Esophagus (tissue), 2 donors: ENCODE data around the gene DDR1. TPM values are rescaled to one million over a fixed set of nuclear protein-coding genes. Genes with fewer than 3 reads are reported as not detected.

ENCODE experiments used
- H3K27ac ChIP-seq, 2 donors: one replicate each; pipeline ENCODE4 v1.5.1; 2013; ENCODE audit warnings: low read depth in 2 of 2, mild to moderate bottlenecking in 2 of 2, inconsistent platforms in 1 of 2, low read length in 1 of 2, moderate library complexity in 1 of 2
- H3K27me3 ChIP-seq, 2 donors: one replicate each; pipeline ENCODE4 v1.6.1; 2013; ENCODE audit warnings: low read length in 2 of 2, control low read depth in 1 of 2, mild to moderate bottlenecking in 1 of 2; ENCODE audit not compliant: insufficient read depth in 2 of 2, control insufficient read depth in 1 of 2
- H3K36me3 ChIP-seq, 2 donors: one replicate each; pipeline ENCODE4 v1.6.1; 2013; ENCODE audit warnings: low read length in 1 of 2; ENCODE audit not compliant: control insufficient read depth in 2 of 2, insufficient read depth in 2 of 2
- H3K4me1 ChIP-seq, 2 donors: one replicate each; pipeline ENCODE4 v1.6.1; 2013; ENCODE audit warnings: low read length in 1 of 2; ENCODE audit not compliant: control insufficient read depth in 2 of 2, insufficient read depth in 2 of 2
- H3K4me3 ChIP-seq, 2 donors: one replicate each; pipeline ENCODE4 v1.5.1; 2013; ENCODE audit warnings: low read length in 2 of 2, mild to moderate bottlenecking in 2 of 2, low read depth in 1 of 2, moderate library complexity in 1 of 2
- H3K9me3 ChIP-seq, 2 donors: one replicate each; pipeline ENCODE4 v1.6.1; 2013; ENCODE audit warnings: mild to moderate bottlenecking in 2 of 2, low read depth in 1 of 2, low read length in 1 of 2, moderate library complexity in 1 of 2; ENCODE audit not compliant: control insufficient read depth in 2 of 2, insufficient read depth in 1 of 2
- WGBS, 2 donors: extraction: QIAGEN DNeasy Blood & Tissue Kit; methylation state at CpG; one replicate each; pipeline ENCODE4 v1.1.7; 2013; 5-methylcytosine and 5-hydroxymethylcytosine counted together
- polyA plus RNA-seq, 2 donors: library from polyadenylated mRNA; stranded (reverse); fragments of 200-250 nt; gene quantifications; one replicate each; pipeline ENCODE4 v1.2.3, GENCODE V29; 2013
- donor health status: healthy with polysubstance abuse.
- donor health status: Bipolar disorder and iron deficiency.

The DDR1 gene
- polyA plus RNA-seq, 2 donors = 102 to 136 TPM

DNA sequence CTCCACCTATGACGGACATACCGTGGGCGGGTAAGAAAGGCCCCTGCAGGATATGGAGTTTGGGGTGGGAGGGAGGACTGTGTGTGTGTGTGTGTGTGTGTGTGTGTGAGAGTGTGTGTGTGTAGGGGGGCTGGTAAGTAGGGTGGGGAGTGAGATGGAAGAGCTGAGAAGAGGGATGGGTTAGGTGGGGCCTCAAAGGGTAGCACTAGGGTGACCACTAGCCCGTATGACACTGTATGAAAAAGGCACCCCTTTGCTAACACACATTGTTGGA lies 7.1 kb downstream of the DDR1 start:
- Histone ChIP-seq H3K27ac (no peak overlapping the region), H3K4me1 (peaks cover 2 to 10% of the 10 kb centered on the region in 2 donors), H3K9me3 (no peaks in the 10 kb centered on the region), H3K36me3 (peaks cover 3 to 68% of the 10 kb centered on the region in 2 donors), H3K4me3 (no peak overlapping the region), H3K27me3 (no peaks in the 10 kb centered on the region)
- whole genome bisulfite sequencing, 2 donors = 85 to 86% methylated on average over 4 of the region's 4 CpGs

- Histone ChIP-seq H3K9me3 (no peaks in the 10 kb centered on the region), H3K4me3 (no peak overlapping the region), H3K27ac (no peak overlapping the region), H3K4me1 (peaks cover 0 to 9% of the 10 kb centered on the region in 2 donors), H3K27me3 (no peaks in the 10 kb centered on the region), H3K36me3 (peaks cover 3 to 74% of the 10 kb centered on the region in 2 donors)
- WGBS, 2 donors = 89 to 91% methylated on average over 15 to 21 of the region's 21 CpGs
These were observed 7.7 kb downstream of the DDR1 start for GRCh38 chr6:30891816-30892538.

DNA sequence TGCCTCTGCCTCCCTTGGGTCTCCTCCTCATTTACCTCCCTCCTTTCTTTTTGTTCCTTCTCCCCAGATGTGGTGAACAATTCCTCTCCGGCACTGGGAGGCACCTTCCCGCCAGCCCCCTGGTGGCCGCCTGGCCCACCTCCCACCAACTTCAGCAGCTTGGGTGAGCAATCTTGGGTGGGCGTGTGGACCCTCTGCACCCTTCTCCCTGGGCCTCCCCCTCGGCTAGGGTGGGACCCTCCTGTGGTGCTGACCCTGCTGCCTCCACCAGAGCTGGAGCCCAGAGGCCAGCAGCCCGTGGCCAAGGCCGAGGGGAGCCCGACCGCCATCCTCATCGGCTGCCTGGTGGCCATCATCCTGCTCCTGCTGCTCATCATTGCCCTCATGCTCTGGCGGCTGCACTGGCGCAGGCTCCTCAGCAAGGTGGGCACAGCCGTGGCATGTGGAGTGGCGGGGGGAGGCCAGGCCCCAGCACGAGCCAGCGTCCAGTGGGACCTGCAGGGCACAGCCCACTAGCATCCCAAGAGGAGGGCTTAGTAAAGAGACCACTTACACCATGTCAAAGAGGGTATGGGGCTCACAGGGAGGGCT lies 8.8 kb downstream of the DDR1 start:
- Histone ChIP-seq H3K4me1 (peaks cover 0 to 9% of the 10 kb centered on the region in 2 donors), H3K27me3 (no peaks in the 10 kb centered on the region), H3K36me3 (peaks cover 6 to 84% of the 10 kb centered on the region in 2 donors), H3K4me3 (no peak overlapping the region), H3K9me3 (no peaks in the 10 kb centered on the region), H3K27ac (no peak overlapping the region)
- WGBS, 2 donors = 83 to 89% methylated on average over 15 to 16 of the region's 16 CpGs

GRCh38 chr6:30893666-30894065 lies 9.3 kb downstream of the DDR1 start:
- H3K27me3 ChIP-seq = no peaks in the 10 kb centered on the region
- H3K9me3 ChIP-seq = no peaks in the 10 kb centered on the region
- peaks cover 10 to 86% of the 10 kb centered on the region in 2 donors for H3K36me3 ChIP-seq
- peaks cover 0 to 9% of the 10 kb centered on the region in 2 donors for H3K4me1 ChIP-seq
- no peak overlapping the region for H3K27ac ChIP-seq
- H3K4me3 ChIP-seq = no peak overlapping the region
- WGBS, 2 donors = 89 to 90% methylated on average over 8 of the region's 8 CpGs

DNA sequence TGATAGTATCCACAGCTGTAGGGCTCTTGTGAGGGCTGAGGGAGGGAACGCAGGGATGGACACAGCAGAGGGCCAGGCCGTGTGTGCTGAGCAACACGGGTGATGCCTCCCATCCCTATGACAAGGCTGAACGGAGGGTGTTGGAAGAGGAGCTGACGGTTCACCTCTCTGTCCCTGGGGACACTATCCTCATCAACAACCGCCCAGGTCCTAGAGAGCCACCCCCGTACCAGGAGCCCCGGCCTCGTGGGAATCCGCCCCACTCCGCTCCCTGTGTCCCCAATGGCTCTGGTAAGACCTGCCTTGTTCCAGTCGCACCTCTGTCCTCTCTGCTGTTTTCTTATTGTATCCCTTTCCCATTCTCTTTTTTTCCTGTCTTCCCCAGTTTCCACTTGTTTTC lies 10.1 kb downstream of the DDR1 start:
- 86 to 91% methylated on average over 12 of the region's 12 CpGs for WGBS, 2 donors
- peaks cover 0 to 9% of the 10 kb centered on the region in 2 donors for H3K4me1 ChIP-seq
- no peak overlapping the region for H3K4me3 ChIP-seq
- H3K27me3 ChIP-seq = no peaks in the 10 kb centered on the region
- no peaks in the 10 kb centered on the region for H3K9me3 ChIP-seq
- H3K36me3 ChIP-seq = peaks cover 17 to 87% of the 10 kb centered on the region in 2 donors
- H3K27ac ChIP-seq = no peak overlapping the region

DNA sequence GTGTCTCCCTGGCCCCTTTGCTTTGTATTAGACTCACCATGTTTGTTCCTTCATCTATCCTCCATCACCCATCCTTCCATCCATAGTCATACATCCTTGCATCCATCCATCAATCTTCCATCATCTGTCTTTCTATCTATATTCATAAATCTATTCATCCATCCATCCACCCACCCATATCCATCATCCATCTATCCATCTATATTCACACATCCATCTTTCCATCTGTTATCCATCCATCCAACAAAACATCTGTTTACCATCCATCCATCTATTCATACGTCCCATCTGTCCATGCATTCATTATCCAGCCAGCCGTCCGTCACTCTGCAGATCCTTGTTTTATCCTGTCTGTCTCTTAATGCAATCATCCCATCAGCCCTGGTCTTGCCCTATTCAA lies 10.6 kb downstream of the DDR1 start:
- 89% methylated on average over 3 of the region's 3 CpGs for WGBS, 2 donors
- peaks cover 21 to 86% of the 10 kb centered on the region in 2 donors for H3K36me3 ChIP-seq
- no peak overlapping the region for H3K27ac ChIP-seq
- no peaks in the 10 kb centered on the region for H3K9me3 ChIP-seq
- H3K4me1 ChIP-seq = peaks cover 0 to 6% of the 10 kb centered on the region in 2 donors
- H3K27me3 ChIP-seq = no peaks in the 10 kb centered on the region
- H3K4me3 ChIP-seq = no peak overlapping the region

GRCh38 chr6:30895343-30895742 lies 11.0 kb downstream of the DDR1 start:
- Histone ChIP-seq H3K27ac (no peak overlapping the region), H3K4me3 (no peak overlapping the region), H3K4me1 (peaks cover 0 to 3% of the 10 kb centered on the region in 2 donors), H3K27me3 (no peaks in the 10 kb centered on the region), H3K36me3 (peaks cover 21 to 86% of the 10 kb centered on the region in 2 donors), H3K9me3 (no peaks in the 10 kb centered on the region)
- WGBS, 2 donors = 73 to 75% methylated on average over 10 of the region's 10 CpGs

DNA sequence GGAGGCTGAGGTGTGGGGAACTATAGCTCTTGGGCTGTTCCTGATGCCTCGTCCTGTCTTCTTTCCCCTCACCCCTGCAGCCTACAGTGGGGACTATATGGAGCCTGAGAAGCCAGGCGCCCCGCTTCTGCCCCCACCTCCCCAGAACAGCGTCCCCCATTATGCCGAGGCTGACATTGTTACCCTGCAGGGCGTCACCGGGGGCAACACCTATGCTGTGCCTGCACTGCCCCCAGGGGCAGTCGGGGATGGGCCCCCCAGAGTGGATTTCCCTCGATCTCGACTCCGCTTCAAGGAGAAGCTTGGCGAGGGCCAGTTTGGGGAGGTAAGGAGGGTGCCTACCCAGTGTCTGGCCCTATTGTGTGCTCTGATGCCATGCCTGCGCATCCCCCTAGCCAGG lies 12.2 kb downstream of the DDR1 start:
- 90% methylated on average over 13 of the region's 13 CpGs for WGBS, 2 donors
- Histone ChIP-seq H3K27me3 (no peaks in the 10 kb centered on the region), H3K36me3 (peaks cover 21 to 74% of the 10 kb centered on the region in 2 donors)

DNA sequence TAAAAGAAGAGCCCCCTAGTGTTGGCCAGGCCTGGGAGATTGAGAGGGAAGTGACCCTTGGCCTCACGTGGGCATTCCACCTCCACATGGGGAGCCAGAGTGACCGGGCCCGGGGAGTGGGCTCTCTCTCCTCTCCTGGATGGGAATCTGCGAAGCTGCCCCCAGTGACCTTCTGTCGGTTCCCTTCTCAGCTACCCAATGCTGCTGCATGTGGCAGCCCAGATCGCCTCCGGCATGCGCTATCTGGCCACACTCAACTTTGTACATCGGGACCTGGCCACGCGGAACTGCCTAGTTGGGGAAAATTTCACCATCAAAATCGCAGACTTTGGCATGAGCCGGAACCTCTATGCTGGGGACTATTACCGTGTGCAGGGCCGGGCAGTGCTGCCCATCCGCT lies 13.6 kb downstream of the DDR1 start:
- peaks cover 0 to 2% of the 10 kb centered on the region in 2 donors for H3K4me1 ChIP-seq
- no peaks in the 10 kb centered on the region for H3K27me3 ChIP-seq
- H3K4me3 ChIP-seq = no peak overlapping the region
- no peaks in the 10 kb centered on the region for H3K9me3 ChIP-seq
- 88 to 90% methylated on average over 16 of the region's 16 CpGs for WGBS, 2 donors
- no peak overlapping the region for H3K27ac ChIP-seq
- H3K36me3 ChIP-seq = peaks cover 19 to 65% of the 10 kb centered on the region in 2 donors

More for the DNA sequence above, 12.2 kb downstream of the DDR1 start:
- no peak overlapping the region for H3K27ac ChIP-seq
- H3K4me1 ChIP-seq = no peaks in the 10 kb centered on the region
- no peaks in the 10 kb centered on the region for H3K9me3 ChIP-seq
- H3K4me3 ChIP-seq = no peak overlapping the region
